ENCODE measurements around the gene TBC1D14.

GRCh38 chr4:7045961-7046921 lies 136.6 kb downstream of the TBC1D14 start:
- TF ChIP-seq CTCF (IDR thresholded peaks at IDR 0.05 in 4 of 5, conservative IDR thresholded peaks at IDR 0.05 in 1 of 5) (no peak), POLR2A (IDR thresholded peaks at IDR 0.05) (no peak)

Measured in gastrocnemius medialis (tissue), 4 donors.